Left ventricle myocardium inferior (tissue), 1 donor: ENCODE results near the gene TCEAL3. TPM values are rescaled to one million over a fixed set of nuclear protein-coding genes. Genes with fewer than 3 reads are reported as not detected.

ENCODE experiments used
- total RNA-seq: library from RNA; stranded (reverse); fragmentation: NEBNext Ultra II Directional; extraction: Animal tissue kit (Norgen Biotek cat#: 25700); gene quantifications from one replicate; pipeline ENCODE4 v1.2.1, GENCODE V29; 2021
- donor health status: DM: no; HTN: yes; CAD: no; lungs with severe emphysema.

Gene TCEAL3
- total RNA-seq, 1 donor from 2014 or later = 18.2 TPM

Other genes with a start within 250 kb of the TCEAL3 start
- gene BEX3, start 231.4 kb upstream of the TCEAL3 start, total RNA-seq = 161 TPM
- not detected for gene RAB40A, start 88.5 kb upstream of the TCEAL3 start, total RNA-seq
- gene TCEAL4, start 22.4 kb upstream of the TCEAL3 start, total RNA-seq = 60.4 TPM
- 22.9 TPM for gene TCEAL1, start 21.0 kb downstream of the TCEAL3 start, total RNA-seq
- 156 TPM for gene MORF4L2, start 78.7 kb downstream of the TCEAL3 start, total RNA-seq
- not detected for gene TMEM31, start 102.9 kb downstream of the TCEAL3 start, total RNA-seq
- 7.0 TPM for gene PLP1, start 168.9 kb downstream of the TCEAL3 start, total RNA-seq
- 29.3 TPM for gene RAB9B, start 224.3 kb downstream of the TCEAL3 start, total RNA-seq